Thoracic aorta (tissue), 2 donors: ENCODE data around the gene WWC1. TPM values are rescaled to one million over a fixed set of nuclear protein-coding genes. Genes with fewer than 3 reads are reported as not detected.

ENCODE experiments used
- ATAC-seq: fragments of 150-250 bp; one replicate; pipeline ENCODE4 v1.8.0; 2017; ENCODE audit warnings: low read depth; ENCODE audit not compliant: insufficient number of reproducible peaks, low FRiP score
- DNase-seq: peaks from one replicate; pipeline ENCODE4 v3.0.0-alpha.2; 2020; ENCODE audit warnings: low spot score
- H3K27ac ChIP-seq, 2 donors: fragments of 200-600 bp; sonication (generic); 1 replicate in 1 of 2; 2 replicates in 1 of 2; pipeline ENCODE4 v1.5.1; 2016; ENCODE audit warnings: mild to moderate bottlenecking in 2 of 2, moderate library complexity in 2 of 2
- H3K27me3 ChIP-seq: fragments of 200-600 bp; sonication (generic); replicated peaks from 2 replicates; pipeline ENCODE4 v1.6.0; 2016; ENCODE audit warnings: mild to moderate bottlenecking; ENCODE audit not compliant: insufficient read depth
- H3K36me3 ChIP-seq: fragments of 200-600 bp; sonication (generic); one replicate; pipeline ENCODE4 v1.5.1; 2016
- H3K4me1 ChIP-seq, 2 donors: fragments of 200-600 bp; sonication (generic); 1 replicate in 1 of 2; 2 replicates in 1 of 2; pipeline versions ENCODE4 v1.5.1 to v1.6.0; 2016; ENCODE audit warnings: low read depth in 2 of 2, mild to moderate bottlenecking in 1 of 2; ENCODE audit not compliant: control insufficient read depth in 1 of 2
- H3K4me3 ChIP-seq: fragments of 200-600 bp; sonication (generic); 2 replicates; pipeline ENCODE4 v1.5.1; 2016; ENCODE audit warnings: mild to moderate bottlenecking
- H3K9me3 ChIP-seq: fragments of 200-600 bp; sonication (generic); 2 replicates; pipeline ENCODE4 v1.5.1; 2016
- CTCF ChIP-seq: fragments of 200-600 bp; sonication (generic); IDR thresholded peaks from one replicate; pipeline ENCODE4 v1.5.1; 2019; ENCODE audit warnings: antibody characterized with exemption
- total RNA-seq, 2 donors: library from RNA; depleted of rRNA; stranded (reverse); fragments of >200 nt; gene quantifications; one replicate each; pipeline versions ENCODE4 v1.1.0 to v1.2.3, GENCODE V29; 2016

Gene WWC1
- total RNA-seq, 2 donors from 2014 or later, result 3.6 TPM; not detected in 1

DNA sequence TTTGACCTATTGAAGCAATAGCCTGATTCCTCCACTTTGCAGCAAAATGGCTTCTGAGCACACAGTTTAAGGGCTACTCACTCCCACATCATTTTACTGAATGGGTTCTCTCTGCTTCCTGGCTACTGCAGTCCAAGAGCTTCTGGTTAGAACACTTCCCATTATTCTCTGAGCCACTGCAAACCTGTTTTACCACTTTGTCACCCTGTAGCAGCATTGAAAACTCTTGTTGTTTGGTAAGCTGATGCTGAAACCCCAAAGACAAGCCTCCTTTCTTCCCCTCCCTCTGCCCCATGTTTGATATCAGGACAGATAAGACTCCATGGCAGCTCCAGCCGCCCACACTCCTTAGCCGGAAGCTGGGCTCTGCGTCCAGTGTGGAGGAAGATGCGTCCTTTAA is 110.4 kb downstream of the WWC1 start:
- no peak for DNase-seq
- ATAC-seq, result no peak
- Histone ChIP-seq H3K27ac (no peak overlapping the region), H3K4me1 (no peaks in the 10 kb centered on the region), H3K27me3 (no peaks in the 10 kb centered on the region), H3K9me3 (no peaks in the 10 kb centered on the region), H3K4me3 (no peak overlapping the region), H3K36me3 (no peaks in the 10 kb centered on the region)
- no peak for TF ChIP-seq CTCF

GRCh38 chr5:168404365-168404764 is 112.9 kb downstream of the WWC1 start:
- Histone ChIP-seq H3K9me3 (no peaks in the 10 kb centered on the region), H3K27ac (no peak overlapping the region), H3K27me3 (no peaks in the 10 kb centered on the region), H3K4me3 (no peak overlapping the region), H3K4me1 (peaks cover 0 to 2% of the 10 kb centered on the region in 2 donors), H3K36me3 (no peaks in the 10 kb centered on the region)
- ATAC-seq (no peak), DNase-seq (no peak)
- TF ChIP-seq CTCF, result no peak

DNA sequence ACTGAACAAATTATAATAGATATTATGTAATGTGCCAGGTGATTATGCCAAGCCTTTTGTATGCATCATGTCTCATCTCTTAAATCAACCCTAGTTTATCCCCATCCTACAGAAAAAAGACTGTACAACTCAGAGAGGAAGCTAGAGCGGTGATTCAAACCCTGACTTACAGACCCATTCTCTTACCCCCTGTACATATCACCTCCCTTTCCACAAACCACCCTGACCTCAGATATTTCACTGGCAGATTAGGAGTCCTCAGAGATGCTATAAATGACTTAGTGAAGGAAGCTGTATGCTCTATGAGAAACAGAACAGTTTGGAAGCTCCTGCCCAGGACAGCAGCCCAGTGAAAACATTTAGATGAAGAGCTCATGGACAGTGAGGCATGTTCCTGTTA is 115.8 kb downstream of the WWC1 start:
- Histone ChIP-seq H3K9me3 (no peaks in the 10 kb centered on the region), H3K27ac (no peak overlapping the region), H3K4me1 (peaks cover 0 to 6% of the 10 kb centered on the region in 2 donors), H3K4me3 (no peak overlapping the region), H3K27me3 (no peaks in the 10 kb centered on the region), H3K36me3 (no peaks in the 10 kb centered on the region)
- no peak for TF ChIP-seq CTCF
- no peak for ATAC-seq
- no peak for DNase-seq

DNA sequence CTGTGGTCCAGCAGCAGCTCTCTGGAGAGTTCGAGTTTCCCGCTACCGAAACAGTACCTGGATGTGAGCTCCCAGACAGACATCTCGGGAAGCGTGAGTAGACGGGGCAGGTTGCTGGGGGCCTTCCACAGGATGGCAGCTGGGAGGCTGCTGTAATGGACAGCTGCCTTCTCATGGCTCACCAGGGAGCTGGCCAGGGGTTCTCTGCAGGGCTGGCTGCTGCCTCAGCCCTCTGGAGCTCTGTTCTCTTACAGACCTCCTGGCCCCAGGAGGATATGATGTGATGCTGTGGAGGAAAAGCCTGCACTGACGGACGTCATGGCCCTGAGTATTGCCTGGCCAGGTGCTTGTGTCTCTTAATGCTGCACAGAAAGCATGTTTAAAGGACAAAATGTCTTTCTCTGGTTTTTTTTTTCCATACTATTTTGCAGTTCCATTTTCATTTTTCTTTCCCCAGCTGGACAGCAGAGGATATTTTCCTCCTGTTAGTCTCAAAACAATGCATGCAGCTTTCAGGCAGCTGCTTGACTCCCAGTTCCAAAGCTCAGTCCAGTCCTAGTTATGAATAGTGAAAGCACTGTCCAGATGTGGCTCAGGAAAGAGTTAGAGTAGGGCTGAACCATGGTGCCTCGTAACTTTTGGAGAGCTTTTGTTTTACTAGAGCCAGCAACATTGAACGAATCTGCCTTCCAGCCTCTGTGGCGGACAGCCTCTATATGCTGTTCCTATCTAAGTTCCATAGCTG is 117.3 kb downstream of the WWC1 start:
- no peaks in the 10 kb centered on the region for H3K27me3 ChIP-seq
- no peak overlapping the region for H3K27ac ChIP-seq
- H3K4me1 ChIP-seq, result peaks cover 0 to 6% of the 10 kb centered on the region in 2 donors
- ATAC-seq (no peak), DNase-seq (no peak)
- no peak overlapping the region for H3K4me3 ChIP-seq
- no peak for TF ChIP-seq CTCF
- no peaks in the 10 kb centered on the region for H3K9me3 ChIP-seq
- H3K36me3 ChIP-seq, result no peaks in the 10 kb centered on the region

- Histone ChIP-seq H3K27ac (no peak overlapping the region), H3K27me3 (no peaks in the 10 kb centered on the region), H3K9me3 (no peaks in the 10 kb centered on the region), H3K4me3 (no peak overlapping the region), H3K4me1 (peaks cover 0 to 6% of the 10 kb centered on the region in 2 donors), H3K36me3 (no peaks in the 10 kb centered on the region)
- no peak for DNase-seq
- no peak for TF ChIP-seq CTCF
- no peak for ATAC-seq
Observed at GRCh38 chr5:168409591-168410458, 118.4 kb downstream of the WWC1 start.
